ENCODE results near the gene IPO5. TPM values are rescaled to one million over a fixed set of nuclear protein-coding genes. Genes with fewer than 3 reads are reported as not detected.

IPO5 gene
- total and polyA plus RNA-seq, 2 of the 8 experiments (the other 6 are each of a cell fraction or from before 2014, with no cell fraction given), result 143 to 410 TPM

DNA sequence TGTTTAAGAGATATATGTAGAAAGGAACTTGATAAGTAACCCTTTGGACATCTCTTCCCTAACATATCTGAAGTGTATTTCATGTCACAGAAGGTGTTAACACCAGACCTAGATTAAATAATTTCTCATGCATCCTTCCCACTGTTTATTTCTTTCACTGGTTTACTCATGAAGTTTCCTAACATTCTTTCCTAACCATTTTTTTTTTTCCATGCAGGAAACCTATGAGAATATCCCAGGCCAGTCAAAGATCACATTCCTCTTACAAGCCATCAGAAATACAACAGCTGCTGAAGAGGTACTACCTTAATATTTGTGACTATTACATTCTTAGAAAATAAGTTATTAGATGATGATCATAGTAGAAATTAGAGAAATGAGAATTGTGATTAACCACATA is 28.8 kb downstream of the IPO5 start (continued):
- TF ChIP-seq RAD21 (IDR thresholded peaks at IDR 0.05 in 1 of 2, conservative IDR thresholded peaks at IDR 0.05 in 1 of 2; ENCODE audit: low read depth in 2 of 2, low read length in 2 of 2) (no peak), SIRT6 (IDR thresholded peaks at IDR 0.05; ENCODE audit: low read length) (no peak), CHD2 (IDR thresholded peaks at IDR 0.05; ENCODE audit: low read length) (no peak), MAFK (IDR thresholded peaks at IDR 0.05; ENCODE audit: low read depth, low read length) (no peak), POLR2A (IDR thresholded peaks at IDR 0.05; ENCODE audit: control extremely low read depth in 1 of 2, low read depth in 2 of 2, low read length in 2 of 2) (no peak)
